Osteoblast (primary cell): ENCODE measurements around the gene ROBO2. TPM values are rescaled to one million over a fixed set of nuclear protein-coding genes. Genes with fewer than 3 reads are reported as not detected.

Experiments
- DNase-seq: peaks from one replicate; pipeline ENCODE4 v3.0.0; 2011; ENCODE audit warnings: low spot score, mixed read lengths; ENCODE audit not compliant: insufficient read length; ENCODE audit errors: missing footprints
- H2AFZ ChIP-seq: 2 replicates; pipeline ENCODE4 v1.6.0; 2011; ENCODE audit warnings: mild to moderate bottlenecking, low read length
- H3K27ac ChIP-seq: 2 replicates; pipeline ENCODE4 v1.5.1; 2011; ENCODE audit warnings: mild to moderate bottlenecking, low read depth, low read length, moderate library complexity
- H3K27me3 ChIP-seq: 2 replicates; pipeline ENCODE4 v1.6.0; 2012; ENCODE audit warnings: mild to moderate bottlenecking, control low read depth, inconsistent platforms, low read length, moderate library complexity; ENCODE audit not compliant: insufficient read depth
- H3K36me3 ChIP-seq: 2 replicates; pipeline ENCODE4 v1.5.1; 2011; ENCODE audit warnings: mild to moderate bottlenecking, low read length, control low read depth, moderate library complexity; ENCODE audit not compliant: insufficient read depth
- H3K4me1 ChIP-seq: 2 replicates; pipeline ENCODE4 v1.5.1; 2011; ENCODE audit warnings: mild to moderate bottlenecking, low read length, control low read depth, moderate library complexity; ENCODE audit not compliant: insufficient read depth
- H3K4me2 ChIP-seq: 2 replicates; pipeline ENCODE4 v1.6.0; 2011; ENCODE audit warnings: mild to moderate bottlenecking, low read length; ENCODE audit not compliant: insufficient read depth
- H3K4me3 ChIP-seq: fragments of 200-600 bp; sonication (generic); 3 replicates; pipeline ENCODE4 v1.5.1; 2012; ENCODE audit warnings: mild to moderate bottlenecking, low read length, inconsistent platforms; ENCODE audit not compliant: insufficient read depth
- H3K79me2 ChIP-seq: 2 replicates; pipeline ENCODE4 v1.6.0; 2012; ENCODE audit warnings: mild to moderate bottlenecking, low read length, control low read depth, inconsistent platforms; ENCODE audit not compliant: insufficient read depth
- H3K9me3 ChIP-seq: 2 replicates; pipeline ENCODE4 v1.5.1; 2011; ENCODE audit warnings: low read depth, low read length, control low read depth
- H4K20me1 ChIP-seq: 2 replicates; pipeline ENCODE4 v1.6.0; 2012; ENCODE audit warnings: mild to moderate bottlenecking, low read length, control low read depth; ENCODE audit not compliant: insufficient read depth
- total RNA-seq: library from RNA; depleted of rRNA; stranded (reverse); fragments of >200 nt; gene quantifications from 2 replicates; pipeline ENCODE4 v1.2.3, GENCODE V29; 2012
- TF ChIP-seq, protein P1 (sequence below): IDR thresholded peaks from 2 replicates; pipeline ENCODE4 v1.5.1; 2011; ENCODE audit warnings: mild to moderate bottlenecking, low read depth, low read length, moderate library complexity; ENCODE audit errors: extremely low read depth

ROBO2 gene
- total RNA-seq, 1 donor: 0.36 TPM

DNA sequence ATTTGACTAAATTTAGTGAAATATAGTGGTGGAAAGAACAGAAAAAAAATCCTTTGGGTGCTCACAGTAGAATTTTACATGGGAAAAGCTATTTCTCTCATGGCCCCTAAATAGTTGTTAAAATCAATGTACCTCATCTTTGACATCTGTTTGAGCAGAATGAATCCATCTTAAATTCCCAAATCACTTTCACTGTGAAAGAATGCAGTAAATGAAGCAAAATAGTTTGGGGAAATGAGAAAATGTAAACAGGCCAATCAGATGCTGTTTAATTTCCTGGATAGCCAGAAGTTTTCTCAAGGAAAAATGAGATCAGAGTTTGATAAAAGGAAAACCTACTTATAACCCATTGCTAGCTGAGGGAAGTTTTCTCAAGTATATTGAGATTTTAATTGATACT is 406.9 kb downstream of the ROBO2 start:
- TF ChIP-seq, protein P1, sequence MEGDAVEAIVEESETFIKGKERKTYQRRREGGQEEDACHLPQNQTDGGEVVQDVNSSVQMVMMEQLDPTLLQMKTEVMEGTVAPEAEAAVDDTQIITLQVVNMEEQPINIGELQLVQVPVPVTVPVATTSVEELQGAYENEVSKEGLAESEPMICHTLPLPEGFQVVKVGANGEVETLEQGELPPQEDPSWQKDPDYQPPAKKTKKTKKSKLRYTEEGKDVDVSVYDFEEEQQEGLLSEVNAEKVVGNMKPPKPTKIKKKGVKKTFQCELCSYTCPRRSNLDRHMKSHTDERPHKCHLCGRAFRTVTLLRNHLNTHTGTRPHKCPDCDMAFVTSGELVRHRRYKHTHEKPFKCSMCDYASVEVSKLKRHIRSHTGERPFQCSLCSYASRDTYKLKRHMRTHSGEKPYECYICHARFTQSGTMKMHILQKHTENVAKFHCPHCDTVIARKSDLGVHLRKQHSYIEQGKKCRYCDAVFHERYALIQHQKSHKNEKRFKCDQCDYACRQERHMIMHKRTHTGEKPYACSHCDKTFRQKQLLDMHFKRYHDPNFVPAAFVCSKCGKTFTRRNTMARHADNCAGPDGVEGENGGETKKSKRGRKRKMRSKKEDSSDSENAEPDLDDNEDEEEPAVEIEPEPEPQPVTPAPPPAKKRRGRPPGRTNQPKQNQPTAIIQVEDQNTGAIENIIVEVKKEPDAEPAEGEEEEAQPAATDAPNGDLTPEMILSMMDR: no peak
- H3K27ac ChIP-seq: no peak overlapping the region
- H3K4me2 ChIP-seq: no peak overlapping the region
- H3K9me3 ChIP-seq: no peaks in the 10 kb centered on the region
- DNase-seq: no peak
- no peak overlapping the region for H2AFZ ChIP-seq
- no peaks in the 10 kb centered on the region for H3K4me1 ChIP-seq
- no peaks in the 10 kb centered on the region for H3K27me3 ChIP-seq
- H3K36me3 ChIP-seq: no peaks in the 10 kb centered on the region
- no peaks in the 10 kb centered on the region for H4K20me1 ChIP-seq
- no peak overlapping the region for H3K4me3 ChIP-seq
- H3K79me2 ChIP-seq: no peaks in the 10 kb centered on the region

GRCh38 chr3:77449459-77450350 is 409.8 kb downstream of the ROBO2 start:
- no peak for DNase-seq
- TF ChIP-seq, protein P1: no peak
- H3K36me3 ChIP-seq: no peaks in the 10 kb centered on the region
- H3K4me2 ChIP-seq: no peak overlapping the region
- H3K4me3 ChIP-seq: no peak overlapping the region
- no peaks in the 10 kb centered on the region for H4K20me1 ChIP-seq
- no peaks in the 10 kb centered on the region for H3K4me1 ChIP-seq
- no peaks in the 10 kb centered on the region for H3K27me3 ChIP-seq
- H3K9me3 ChIP-seq: no peaks in the 10 kb centered on the region
- no peak overlapping the region for H2AFZ ChIP-seq
- H3K27ac ChIP-seq: no peak overlapping the region
- H3K79me2 ChIP-seq: no peaks in the 10 kb centered on the region

GRCh38 chr3:77456431-77456830 is 416.5 kb downstream of the ROBO2 start:
- Histone ChIP-seq H3K36me3 (no peaks in the 10 kb centered on the region), H3K9me3 (peaks cover 3% of the 10 kb centered on the region), H3K4me2 (no peak overlapping the region), H3K79me2 (no peaks in the 10 kb centered on the region), H2AFZ (no peak overlapping the region), H3K4me1 (no peaks in the 10 kb centered on the region), H3K27me3 (no peaks in the 10 kb centered on the region), H4K20me1 (no peaks in the 10 kb centered on the region), H3K4me3 (no peak overlapping the region), H3K27ac (no peak overlapping the region)
- TF ChIP-seq, protein P1: no peak
- DNase-seq: no peak

DNA sequence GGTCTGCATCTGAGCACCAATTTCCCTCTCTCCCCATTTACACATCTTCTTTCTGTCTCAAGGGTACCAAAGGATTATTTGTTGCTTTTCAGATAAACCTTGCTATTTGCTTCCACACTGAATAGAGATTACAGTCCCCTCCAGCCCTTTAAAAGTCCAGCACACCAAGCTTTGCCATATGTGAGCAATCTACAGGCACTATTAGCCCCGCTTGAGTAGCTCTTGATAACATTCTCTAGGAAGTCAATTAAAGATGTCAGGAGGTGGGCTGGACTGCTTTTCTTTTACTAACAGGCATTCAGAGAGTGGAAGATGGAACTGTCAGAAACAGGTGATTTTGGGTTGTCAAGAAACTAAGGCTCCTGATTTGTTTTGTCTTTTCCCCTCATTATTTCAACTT is 417.0 kb downstream of the ROBO2 start:
- Histone ChIP-seq H3K4me3 (no peak overlapping the region), H3K27me3 (no peaks in the 10 kb centered on the region), H2AFZ (no peak overlapping the region), H4K20me1 (no peaks in the 10 kb centered on the region), H3K9me3 (peaks cover 3% of the 10 kb centered on the region), H3K27ac (no peak overlapping the region), H3K79me2 (no peaks in the 10 kb centered on the region), H3K36me3 (no peaks in the 10 kb centered on the region), H3K4me1 (no peaks in the 10 kb centered on the region), H3K4me2 (no peak overlapping the region)
- TF ChIP-seq, protein P1: no peak
- no peak for DNase-seq
